B cell (primary cell): ENCODE data around the gene FUT7. TPM values are rescaled to one million over a fixed set of nuclear protein-coding genes. Genes with fewer than 3 reads are reported as not detected.

ENCODE experiments used
- ATAC-seq: fragments of 200-7000 bp; cut with Tn5 transposase; one replicate; pipeline ENCODE4 v1.10.0; 2021; ENCODE audit warnings: low read depth, mild to moderate bottlenecking, moderate number of reproducible peaks, moderate library complexity
- CTCF ChIA-PET: fragments of 350-600 bp; sonication (Branson Sonifier 250); formaldehyde crosslinking; loops from one replicate; lab custom pipeline; 2021; ENCODE audit warnings: antibody characterized with exemption, inconsistent platforms; lab: Charles Lee
- POLR2A ChIA-PET: fragments of 350-600 bp; sonication (Branson Sonifier 250); formaldehyde crosslinking; loops from one replicate; lab custom pipeline; 2021; ENCODE audit warnings: antibody characterized with exemption; lab: Charles Lee
- DNase-seq: peaks from one replicate; pipeline ENCODE4 v3.0.0; 2013
- H2AFZ ChIP-seq: 2 replicates; pipeline ENCODE4 v1.6.1; 2012; ENCODE audit warnings: mild to moderate bottlenecking, low read depth, low read length; ENCODE audit not compliant: insufficient read depth, poor library complexity, severe bottlenecking
- H3K27ac ChIP-seq, 2 donors: 1 replicate in 1 of 2; 2 replicates in 1 of 2; pipeline ENCODE4 v1.5.1; 2012 to 2013; ENCODE audit warnings: low read length in 2 of 2, mild to moderate bottlenecking in 2 of 2, moderate library complexity in 1 of 2
- H3K27me3 ChIP-seq, 4 experiments: fragments of 200-600 bp in 1 of 4; sonication (generic) in 1 of 4; replicated peaks in 1 of 4; 1 replicate in 2 of 4; 2 replicates in 2 of 4; pipeline versions ENCODE4 v1.6.1 to v1.7.0; 2013 to 2016; ENCODE audit warnings: low read length in 3 of 4, mild to moderate bottlenecking in 2 of 4, mixed read lengths in 1 of 4, moderate library complexity in 1 of 4; ENCODE audit not compliant: insufficient read depth in 4 of 4, control insufficient read depth in 3 of 4; ENCODE audit errors: control extremely low read depth in 1 of 4
- H3K36me3 ChIP-seq, 2 experiments: replicated peaks in 1 of 2; 1 replicate in 1 of 2; 2 replicates in 1 of 2; pipeline versions ENCODE4 v1.6.1 to v1.7.1; 2013; ENCODE audit warnings: low read length in 1 of 2; ENCODE audit not compliant: insufficient read depth in 2 of 2, control insufficient read depth in 1 of 2; ENCODE audit errors: control extremely low read depth in 1 of 2, extremely low read depth in 1 of 2
- H3K4me1 ChIP-seq, 2 donors: fragments of 200-600 bp in 1 of 2; sonication (generic) in 1 of 2; 1 replicate in 1 of 2; 2 replicates in 1 of 2; pipeline versions ENCODE4 v1.5.1 to v1.6.1; 2013 to 2017; ENCODE audit warnings: low read length in 2 of 2; ENCODE audit not compliant: control insufficient read depth in 2 of 2, insufficient read depth in 2 of 2
- H3K4me2 ChIP-seq: replicated peaks from 2 replicates; pipeline ENCODE3; 2012; ENCODE audit warnings: mild to moderate bottlenecking, low read depth, low read length; ENCODE audit not compliant: poor library complexity, severe bottlenecking
- H3K4me3 ChIP-seq, 5 experiments: fragments of 200-600 bp in 1 of 5; sonication (generic) in 1 of 5; 1 replicate in 3 of 5; 2 replicates in 2 of 5; pipeline versions ENCODE4 v1.5.1 to v1.7.0; 2011 to 2016; ENCODE audit warnings: low read length in 4 of 5, mild to moderate bottlenecking in 4 of 5, low read depth in 2 of 5, control low read depth in 1 of 5, moderate library complexity in 1 of 5; ENCODE audit not compliant: insufficient read depth in 1 of 5; ENCODE audit errors: control extremely low read depth in 1 of 5, extremely low read depth in 1 of 5
- H3K79me2 ChIP-seq: fragments of 200-600 bp; sonication (generic); one replicate; pipeline ENCODE4 v1.6.0; 2016; ENCODE audit warnings: low read length; ENCODE audit not compliant: control insufficient read depth, insufficient read depth
- H3K9ac ChIP-seq: fragments of 200-600 bp; sonication (generic); 2 replicates; pipeline ENCODE4 v1.6.1; 2017; ENCODE audit warnings: mild to moderate bottlenecking, low read length, moderate library complexity
- H3K9me3 ChIP-seq, 3 donors: one replicate each; pipeline versions ENCODE4 v1.6.1 to v1.7.1; 2013; ENCODE audit warnings: low read length in 2 of 3; ENCODE audit not compliant: control insufficient read depth in 2 of 3, insufficient read depth in 1 of 3; ENCODE audit errors: control extremely low read depth in 1 of 3
- H4K20me1 ChIP-seq: 2 replicates; pipeline ENCODE4 v1.6.0; 2012; ENCODE audit warnings: mild to moderate bottlenecking, low read length; ENCODE audit not compliant: insufficient read depth, control insufficient read depth, poor library complexity, severe bottlenecking
- H3K27ac Mint-ChIP-seq: one replicate; pipeline ENCODE4 v1.8.0; 2021; ENCODE audit warnings: mixed read lengths
- H3K27me3 Mint-ChIP-seq: one replicate; pipeline ENCODE4 v1.8.0; 2021; ENCODE audit warnings: mixed read lengths
- H3K4me1 Mint-ChIP-seq: one replicate; pipeline ENCODE4 v1.8.0; 2021; ENCODE audit warnings: mixed read lengths
- H3K4me3 Mint-ChIP-seq: one replicate; pipeline ENCODE4 v1.8.0; 2021; ENCODE audit warnings: mixed read lengths
- H3K9me3 Mint-ChIP-seq: one replicate; pipeline ENCODE4 v1.8.0; 2022; ENCODE audit warnings: mixed read lengths; ENCODE audit not compliant: insufficient read depth
- EZH2 ChIP-seq: IDR thresholded peaks from 2 replicates; pipeline ENCODE4 v1.6.1; 2012; ENCODE audit warnings: borderline replicate concordance, low read depth, mild to moderate bottlenecking, moderate library complexity, low read length; ENCODE audit not compliant: insufficient read depth, poor library complexity, severe bottlenecking
- WGBS: methylation state at CpG from one replicate; pipeline ENCODE4 v1.1.5; 2013; ENCODE audit warnings: missing lambda C conversion rate; ENCODE audit not compliant: insufficient coverage; 5-methylcytosine and 5-hydroxymethylcytosine counted together
- intact Hi-C: fragments of 100-400 bp; cut with micrococcal nuclease; formaldehyde crosslinking; loops from one replicate; pipeline ENCODE4 v1.10.0; 2022
- polyA plus RNA-seq: library from polyadenylated mRNA; depleted of rRNA; stranded (reverse); fragments of >200 nt; gene quantifications from 2 replicates; pipeline ENCODE4 v1.2.3, GENCODE V29; 2012
- total RNA-seq, 2 donors: library from RNA; stranded (reverse); fragments of 120-200 nt in 1 of 2; gene quantifications; 1 replicate in 1 of 2; 2 replicates in 1 of 2; pipeline versions ENCODE4 v1.2.3 to v1.2.4, GENCODE V29; 2013 to 2022
- TF ChIP-seq, protein P1 (sequence below): fragments of 200-600 bp; IDR thresholded peaks from one replicate; pipeline ENCODE4 v1.8.0; 2022; ENCODE audit warnings: antibody characterized with exemption, mild to moderate bottlenecking

The FUT7 gene
- total and polyA plus RNA-seq, 2 donors (not counting 1 experiment from before 2014, with no cell fraction given) = 7.3 to 8.2 TPM

DNA sequence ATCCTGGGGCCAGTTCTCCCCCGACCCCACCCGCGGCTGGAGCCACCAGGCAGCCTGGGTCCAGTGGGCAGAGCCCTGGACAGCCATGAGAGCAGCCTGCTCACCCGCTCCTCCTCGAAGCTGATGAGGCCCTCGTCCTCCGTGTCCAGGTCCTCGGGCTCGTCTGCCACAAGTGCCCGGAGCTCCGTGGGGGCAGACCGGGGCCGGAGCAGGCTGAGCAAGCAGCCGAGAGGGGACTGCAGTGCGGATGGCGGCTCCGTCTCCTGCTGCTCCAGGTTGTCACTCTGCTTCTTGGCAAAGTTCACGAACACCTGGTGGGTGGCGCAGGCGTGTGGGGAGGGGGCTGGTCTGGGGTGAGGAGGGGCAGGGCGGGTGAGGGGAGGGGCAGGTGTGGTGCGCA lies 23.6 kb downstream of the FUT7 start:
- TF ChIP-seq EZH2 = no peak
- TF ChIP-seq, protein P1, sequence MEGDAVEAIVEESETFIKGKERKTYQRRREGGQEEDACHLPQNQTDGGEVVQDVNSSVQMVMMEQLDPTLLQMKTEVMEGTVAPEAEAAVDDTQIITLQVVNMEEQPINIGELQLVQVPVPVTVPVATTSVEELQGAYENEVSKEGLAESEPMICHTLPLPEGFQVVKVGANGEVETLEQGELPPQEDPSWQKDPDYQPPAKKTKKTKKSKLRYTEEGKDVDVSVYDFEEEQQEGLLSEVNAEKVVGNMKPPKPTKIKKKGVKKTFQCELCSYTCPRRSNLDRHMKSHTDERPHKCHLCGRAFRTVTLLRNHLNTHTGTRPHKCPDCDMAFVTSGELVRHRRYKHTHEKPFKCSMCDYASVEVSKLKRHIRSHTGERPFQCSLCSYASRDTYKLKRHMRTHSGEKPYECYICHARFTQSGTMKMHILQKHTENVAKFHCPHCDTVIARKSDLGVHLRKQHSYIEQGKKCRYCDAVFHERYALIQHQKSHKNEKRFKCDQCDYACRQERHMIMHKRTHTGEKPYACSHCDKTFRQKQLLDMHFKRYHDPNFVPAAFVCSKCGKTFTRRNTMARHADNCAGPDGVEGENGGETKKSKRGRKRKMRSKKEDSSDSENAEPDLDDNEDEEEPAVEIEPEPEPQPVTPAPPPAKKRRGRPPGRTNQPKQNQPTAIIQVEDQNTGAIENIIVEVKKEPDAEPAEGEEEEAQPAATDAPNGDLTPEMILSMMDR = no peak
- ChIA-PET CTCF (interaction anchor here (1.5 kb wide), 1 partner anchor 21 kb away, joined by 5 read pairs; no protein-coding TSS in a partner anchor), POLR2A (no interaction called here)
- Histone ChIP-seq H3K27me3 (no peaks in the 10 kb centered on the region), H4K20me1 (no peaks in the 10 kb centered on the region), H3K9me3 (peaks cover 0 to 4% (median 0%) of the 10 kb centered on the region in 3 donors), H3K4me3 (no peak overlapping the region), H3K4me2 (no peak overlapping the region), H3K9ac (no peak overlapping the region), H3K36me3 (peaks cover 0 to 1% of the 10 kb centered on the region in 2 experiments), H3K4me1 (no peaks in the 10 kb centered on the region), H2AFZ (no peak overlapping the region), H3K27ac (no peak overlapping the region), H3K79me2 (no peaks in the 10 kb centered on the region)
- no peak for ATAC-seq
- no peaks in the 10 kb centered on the region for H3K27me3 Mint-ChIP-seq
- WGBS = 86% methylated on average over 20 of the region's 22 CpGs
- no peak overlapping the region for H3K27ac Mint-ChIP-seq
- no peaks in the 10 kb centered on the region for H3K9me3 Mint-ChIP-seq
- no peaks in the 10 kb centered on the region for H3K4me1 Mint-ChIP-seq
- no peak overlapping the region for H3K4me3 Mint-ChIP-seq
- intact Hi-C loops = no loop called here
- DNase-seq = no peak

DNA sequence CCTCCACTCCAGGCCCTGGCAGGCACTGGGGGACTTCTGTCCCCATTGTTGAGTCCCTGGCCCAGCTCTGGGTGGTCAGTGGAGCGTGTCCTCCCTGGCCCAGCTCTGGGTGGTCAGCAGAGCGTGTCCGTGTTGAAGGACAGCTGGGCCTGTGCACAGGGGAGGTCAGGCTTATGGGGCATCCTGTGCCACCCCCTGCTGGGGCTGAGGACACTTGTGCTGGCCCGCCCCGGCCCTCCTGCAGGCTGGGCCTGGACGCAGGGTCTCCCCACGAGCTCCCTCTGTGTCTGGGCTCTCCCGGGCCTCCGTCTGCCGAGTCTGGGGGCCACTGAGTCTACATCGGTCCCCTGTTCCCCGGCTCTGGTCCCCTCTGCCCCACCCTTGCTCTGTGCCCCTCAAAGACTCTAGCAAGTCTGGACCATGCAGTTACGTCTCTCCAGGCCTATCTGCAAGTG lies 24.0 kb downstream of the FUT7 start:
- no peak overlapping the region for H3K27ac Mint-ChIP-seq
- no peak for DNase-seq
- Histone ChIP-seq H4K20me1 (no peaks in the 10 kb centered on the region), H3K9ac (no peak overlapping the region), H3K4me3 (no peak overlapping the region), H3K9me3 (peaks cover 0 to 4% (median 0%) of the 10 kb centered on the region in 3 donors), H3K4me1 (no peaks in the 10 kb centered on the region), H2AFZ (no peak overlapping the region), H3K4me2 (no peak overlapping the region), H3K27me3 (no peaks in the 10 kb centered on the region), H3K36me3 (peaks cover 0 to 1% of the 10 kb centered on the region in 2 experiments), H3K27ac (no peak overlapping the region), H3K79me2 (no peaks in the 10 kb centered on the region)
- no peaks in the 10 kb centered on the region for H3K4me1 Mint-ChIP-seq
- ChIA-PET POLR2A (no interaction called here), CTCF (interaction anchor here (1.3 to 1.5 kb wide), 2 partner anchors 22 to 27 kb away, joined by 3 to 5 read pairs; no protein-coding TSS in a partner anchor)
- whole genome bisulfite sequencing = 82% methylated on average over 13 of the region's 13 CpGs
- no peaks in the 10 kb centered on the region for H3K9me3 Mint-ChIP-seq
- no peak for ATAC-seq
- H3K4me3 Mint-ChIP-seq = no peak overlapping the region
- no peaks in the 10 kb centered on the region for H3K27me3 Mint-ChIP-seq
- TF ChIP-seq EZH2 = no peak
- intact Hi-C loops = no loop called here
